Daoy (cell line): ENCODE measurements around the gene AKAP9. TPM values are rescaled to one million over a fixed set of nuclear protein-coding genes. Genes with fewer than 3 reads are reported as not detected.
A peak's percentile ranks its signal among the peaks of the same experiment; 100 is the strongest.
"Not testable (repeated sequence)": the region's sequence is repeated elsewhere in the genome, so short reads cannot be mapped to it uniquely, and the experiment has no call there.

Source experiments
- DNase-seq: peaks from one replicate; pipeline ENCODE4 v3.0.0-alpha.2; 2015; ENCODE audit warnings: low read depth
- total RNA-seq: library from RNA; depleted of rRNA; stranded (reverse); fragments of >200 nt; shearing (Covaris generic); gene quantifications from 2 replicates; pipeline ENCODE4 v1.2.3, GENCODE V29; 2014

The AKAP9 gene
- total RNA-seq, 1 experiment from 2014 or later, result 34.2 TPM

DNA sequence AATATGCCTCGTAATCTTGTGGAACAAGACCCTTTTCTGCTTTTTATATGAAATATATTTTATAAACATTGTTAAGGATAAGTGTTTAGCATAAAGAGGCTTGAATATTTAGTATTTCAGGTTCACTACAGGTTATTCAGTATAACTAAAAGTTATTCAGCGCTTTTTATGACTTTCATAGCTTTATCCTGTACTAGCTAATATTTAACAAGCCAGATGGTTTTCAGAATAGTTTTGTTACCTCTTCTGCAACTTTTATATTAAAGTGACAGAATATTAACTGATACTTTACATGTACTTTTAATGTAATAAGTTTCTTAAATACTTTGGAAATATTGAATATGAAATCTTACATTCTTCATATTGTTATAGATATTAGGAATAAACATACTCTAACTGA is 118.2 kb downstream of the AKAP9 start:
- no peak for DNase-seq

DNA sequence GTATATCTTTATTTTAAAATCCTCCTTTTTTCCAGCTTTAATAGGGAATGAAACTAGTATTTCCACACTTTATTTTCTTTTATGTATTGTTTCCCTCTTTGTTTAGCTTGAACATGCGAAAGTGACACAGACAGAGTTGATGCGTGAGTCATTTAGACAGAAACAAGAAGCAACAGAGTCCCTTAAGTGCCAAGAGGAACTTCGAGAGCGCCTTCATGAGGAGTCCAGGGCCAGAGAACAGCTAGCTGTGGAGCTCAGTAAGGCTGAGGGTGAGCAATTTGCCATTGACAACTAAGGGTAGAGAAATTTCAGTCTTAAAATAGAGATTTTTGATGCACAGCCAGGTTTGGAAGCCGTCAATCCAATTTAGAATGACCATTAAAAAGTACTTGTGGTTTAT is 120.5 kb downstream of the AKAP9 start:
- no peak for DNase-seq

DNA sequence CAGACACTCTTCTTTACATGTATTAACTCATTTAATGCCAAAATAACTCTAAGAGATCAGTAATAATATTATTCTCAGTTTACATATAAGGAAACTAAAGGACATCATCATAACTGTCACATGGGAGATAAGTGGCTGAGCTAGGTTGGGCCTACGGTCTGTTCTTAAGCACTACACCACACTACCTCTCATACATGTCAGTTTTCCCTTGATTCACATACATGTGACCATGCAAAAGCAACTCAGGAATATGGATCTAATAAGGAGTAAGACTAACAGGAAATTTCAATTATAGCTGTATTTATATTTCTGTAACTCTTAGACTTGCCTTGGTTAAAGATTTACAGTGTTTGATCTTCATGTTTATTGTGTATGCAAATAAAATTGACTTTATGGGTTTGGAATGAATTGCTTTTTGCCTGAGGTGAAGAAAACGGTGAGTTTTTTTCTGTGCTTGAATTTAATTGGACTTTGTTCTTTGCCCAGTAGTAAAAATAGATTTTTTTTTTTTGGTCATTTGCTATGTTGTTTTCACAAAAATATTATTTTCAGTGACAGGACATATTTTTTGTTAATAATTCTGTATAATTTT is 123.9 kb downstream of the AKAP9 start:
- no peak for DNase-seq

DNA sequence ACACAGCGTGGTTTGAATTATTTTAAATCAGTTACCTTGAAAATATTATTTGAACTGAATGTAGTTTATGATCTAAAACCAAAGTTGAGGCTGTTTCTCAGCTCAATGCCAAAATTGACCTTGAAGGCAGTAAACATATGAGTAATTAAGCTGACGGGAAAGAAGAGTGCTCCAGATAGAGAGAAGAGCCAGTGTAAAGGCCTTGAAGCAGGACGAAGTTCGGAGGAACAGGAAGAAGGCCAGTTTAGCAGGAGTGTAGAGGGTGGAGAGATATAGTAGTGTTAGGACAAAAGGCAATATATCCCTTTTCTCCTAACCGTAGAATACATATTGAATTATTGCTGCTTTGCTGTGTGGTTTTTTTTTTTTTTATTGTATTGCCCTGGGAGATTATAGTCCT is 130.4 kb downstream of the AKAP9 start:
- no peak for DNase-seq

DNA sequence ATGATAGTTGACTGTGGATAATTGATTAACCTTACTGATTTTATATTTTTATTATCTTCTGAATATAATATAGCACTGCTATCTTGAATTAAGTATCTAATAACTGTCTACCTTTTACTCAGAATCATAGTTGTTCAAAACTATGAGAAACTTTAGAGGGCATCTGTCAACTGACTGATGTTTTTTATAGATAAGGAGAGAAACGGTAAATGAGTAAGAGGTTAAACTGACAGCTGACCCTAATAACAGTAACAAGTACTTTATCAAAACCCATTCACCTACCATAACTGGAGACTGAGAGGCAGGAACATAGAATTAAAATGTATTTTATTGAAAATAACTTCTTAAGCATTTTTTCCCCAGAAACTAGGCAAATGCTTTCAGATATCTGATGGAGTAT is 131.5 kb downstream of the AKAP9 start:
- no peak for DNase-seq

DNA sequence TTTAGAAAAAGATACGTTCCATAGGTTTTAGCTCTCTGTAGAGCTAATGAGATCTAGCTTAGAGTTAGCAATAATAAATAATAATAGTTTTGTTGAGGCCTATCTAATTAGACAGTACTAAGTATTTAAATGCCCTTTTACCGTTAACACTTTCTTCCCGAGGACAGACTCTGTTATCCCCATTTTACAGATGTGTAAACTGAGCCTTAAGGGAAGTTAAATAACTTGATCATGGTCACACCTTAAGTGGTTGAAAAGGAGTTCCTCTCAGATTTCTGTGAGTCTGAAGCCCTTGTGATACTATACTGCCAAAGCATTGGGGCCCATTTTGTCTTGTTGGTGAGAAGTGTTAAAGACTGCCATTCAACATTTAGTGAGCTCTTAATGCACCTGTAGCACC is 132.0 kb downstream of the AKAP9 start:
- no peak for DNase-seq

DNA sequence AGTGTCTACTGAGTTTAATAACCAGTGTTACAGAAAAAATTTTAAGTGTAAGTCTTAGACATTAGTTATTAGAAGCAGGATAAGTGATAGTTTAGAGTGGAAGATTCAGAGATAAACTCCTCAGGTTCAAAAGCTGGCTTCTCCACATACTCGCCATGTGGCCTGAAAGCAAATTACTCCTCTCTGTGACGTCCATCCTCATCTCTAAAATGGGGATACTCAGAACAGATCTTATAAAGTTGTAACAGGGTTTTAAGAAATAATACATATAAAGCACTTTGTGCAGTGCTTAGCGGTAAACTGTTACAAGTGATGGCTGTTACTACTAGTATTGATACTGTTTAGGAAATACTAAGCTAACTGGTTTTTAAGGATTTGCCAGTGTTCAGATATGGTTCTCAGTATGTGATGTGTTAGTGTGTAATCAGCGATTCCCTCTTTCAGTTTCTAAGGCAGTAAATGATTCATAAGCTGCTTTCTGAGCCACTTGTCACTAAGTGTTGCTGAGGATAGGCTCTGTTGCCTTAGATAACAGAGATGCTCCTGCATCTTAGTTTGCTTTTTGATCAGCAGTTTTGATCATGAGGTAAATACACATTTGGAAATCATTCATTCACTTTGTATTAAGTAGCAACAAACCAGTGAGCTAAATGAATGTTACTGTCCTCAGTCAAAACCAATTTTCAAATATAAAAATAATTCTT is 134.9 kb downstream of the AKAP9 start:
- DNase-seq, result no peak

DNA sequence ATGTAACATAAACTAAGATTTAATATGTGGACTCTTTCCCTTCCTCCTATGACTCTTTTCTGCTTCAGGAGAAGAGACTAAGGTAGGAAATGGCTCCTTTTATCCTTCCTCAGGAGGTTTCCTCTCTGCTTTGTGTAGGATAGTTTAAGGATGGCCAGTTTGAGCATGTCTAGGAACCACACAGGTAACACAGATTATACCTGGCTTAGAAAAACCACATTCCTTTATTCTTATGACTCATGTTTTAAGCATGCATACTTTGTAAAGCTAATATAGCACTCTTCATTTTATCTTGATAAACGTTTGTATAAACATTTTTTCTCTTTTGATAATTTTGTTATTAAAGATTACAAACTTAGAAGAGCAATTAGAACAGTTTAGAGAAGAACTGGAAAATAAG is 135.8 kb downstream of the AKAP9 start:
- no peak for DNase-seq

DNA sequence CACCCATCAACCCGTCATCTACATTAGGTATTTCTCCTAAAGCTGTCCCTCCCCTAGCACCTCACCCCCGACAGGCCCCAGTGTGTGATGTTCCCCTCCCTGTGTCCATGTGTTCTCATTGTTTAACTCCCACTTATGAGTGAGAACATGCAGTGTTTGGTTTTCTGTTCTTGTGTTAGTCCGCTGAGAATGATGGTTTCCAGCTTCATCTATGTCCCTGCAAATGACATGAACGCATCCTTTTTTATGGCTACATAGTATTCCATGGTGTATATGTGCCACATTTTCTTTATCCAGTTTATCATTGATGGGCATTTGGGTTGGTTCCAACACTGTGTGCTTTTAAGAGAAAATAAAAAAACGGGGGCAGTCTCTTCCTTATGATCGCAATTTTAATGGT is 143.3 kb downstream of the AKAP9 start:
- DNase-seq, result not testable (repeated sequence)

DNA sequence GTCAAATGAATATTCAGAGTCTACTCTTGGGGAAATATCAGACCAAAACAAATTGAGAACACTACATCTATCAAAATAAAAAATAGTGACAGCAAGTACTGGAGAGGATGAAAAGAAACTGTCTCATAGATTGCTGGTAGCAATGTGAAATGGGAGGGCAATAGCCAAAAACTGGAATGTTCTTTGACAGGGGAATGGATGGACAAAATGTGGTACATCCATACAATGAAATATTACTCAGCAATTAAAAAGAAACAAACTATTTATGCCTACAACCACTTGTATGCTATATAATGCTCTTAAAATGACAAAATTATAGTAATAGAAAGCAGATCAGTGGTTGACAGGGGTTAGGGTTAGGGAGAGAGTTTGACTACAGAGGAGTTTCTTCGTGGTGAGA is 147.6 kb downstream of the AKAP9 start:
- DNase-seq, result no peak

DNA sequence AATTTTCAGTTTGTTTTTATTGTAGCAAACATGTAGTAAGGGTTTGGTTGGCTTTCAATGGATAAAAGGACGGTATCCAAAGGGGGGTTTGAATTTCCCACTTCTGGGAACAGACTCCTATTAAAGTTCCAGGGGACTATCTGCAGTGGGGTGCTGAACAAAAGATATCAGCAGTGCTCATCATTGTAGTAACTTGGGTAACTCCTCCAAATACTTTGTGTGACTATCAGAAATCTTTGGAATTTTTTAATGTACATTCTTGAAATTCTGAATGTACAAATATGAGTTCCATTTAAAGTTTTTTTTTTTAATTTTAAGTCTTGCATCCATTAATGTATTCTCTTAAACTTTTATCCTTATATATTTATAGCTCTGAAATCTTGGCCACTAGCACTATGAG is 151.5 kb downstream of the AKAP9 start:
- DNase-seq, result no peak

DNA sequence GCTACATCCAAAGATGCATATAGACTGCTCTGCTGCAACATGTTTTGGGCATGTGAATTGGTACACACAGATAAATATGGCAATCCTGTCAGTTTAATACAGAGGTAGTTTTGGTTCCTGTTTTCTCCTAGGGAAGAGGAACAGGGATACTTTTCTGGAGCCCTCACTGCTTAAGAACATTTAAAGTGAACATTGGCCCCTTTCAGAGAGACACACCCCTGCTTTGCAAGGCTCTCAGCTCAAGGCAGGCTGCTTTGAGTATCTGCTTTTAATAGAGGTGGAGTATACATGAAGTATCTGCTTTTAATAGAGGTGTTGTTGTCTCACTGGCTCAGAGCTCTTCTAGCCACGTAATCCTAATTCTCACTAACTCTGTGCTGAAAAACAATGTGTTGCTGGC is 154.7 kb downstream of the AKAP9 start:
- DNase-seq, result no peak

DNA sequence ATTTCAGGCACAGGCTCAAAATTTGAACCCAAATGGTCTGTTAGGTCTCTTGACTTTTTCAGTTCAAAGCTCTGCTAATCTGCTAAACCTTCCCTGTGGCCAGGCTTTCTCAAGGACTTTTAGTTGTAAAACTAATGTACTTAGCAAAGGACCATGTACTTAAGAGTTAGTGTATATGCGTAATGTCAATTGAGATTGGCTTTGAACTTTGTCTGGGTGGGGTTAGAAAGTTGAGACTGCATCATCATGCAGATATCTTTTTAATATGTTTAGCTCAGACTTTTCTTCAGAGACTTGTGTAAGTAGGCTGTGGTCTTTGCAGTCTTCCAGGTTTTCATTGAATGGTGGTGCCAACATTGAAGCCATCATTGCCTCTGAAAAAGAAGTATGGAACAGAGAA is 159.9 kb downstream of the AKAP9 start:
- DNase-seq, result no peak

DNA sequence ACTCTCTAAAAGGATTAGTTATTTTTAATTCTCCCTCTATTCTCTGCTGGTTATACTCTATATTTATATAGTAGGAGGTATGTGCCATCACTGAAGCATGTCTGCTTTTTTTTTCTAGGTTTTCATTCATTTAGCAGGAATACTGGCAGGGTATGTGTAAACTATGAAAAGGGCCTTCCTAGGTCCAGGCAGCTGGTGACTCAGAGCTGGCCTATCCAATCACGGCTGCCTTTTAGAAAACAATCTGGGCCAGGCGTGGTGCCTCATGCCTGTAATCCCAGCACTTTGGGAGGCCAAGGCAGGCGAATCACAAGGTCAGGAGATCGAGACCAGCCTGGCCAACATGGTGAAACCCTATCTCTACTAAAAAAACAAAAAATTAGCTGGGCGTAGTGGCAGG is 162.2 kb downstream of the AKAP9 start:
- DNase-seq, result peak; percentile 5

DNA sequence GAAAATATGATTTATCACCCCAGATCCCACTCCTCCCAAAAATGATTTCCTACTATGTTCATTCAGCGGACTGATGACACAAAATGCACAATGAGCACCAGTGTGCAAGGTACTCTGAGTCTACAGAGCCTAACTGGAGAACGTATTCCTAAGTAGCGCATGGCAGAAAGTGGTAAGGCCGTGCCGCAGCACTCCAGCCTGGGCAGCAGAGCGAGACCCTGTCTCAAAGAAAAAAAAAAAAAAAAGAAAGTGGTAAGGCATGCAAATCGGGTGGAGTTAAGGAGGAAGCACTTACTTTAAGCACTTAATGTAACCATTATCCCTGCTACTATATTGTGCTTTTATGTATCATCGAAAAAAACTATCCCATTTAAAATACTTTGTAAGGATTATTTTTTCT is 168.2 kb downstream of the AKAP9 start:
- no peak for DNase-seq

DNA sequence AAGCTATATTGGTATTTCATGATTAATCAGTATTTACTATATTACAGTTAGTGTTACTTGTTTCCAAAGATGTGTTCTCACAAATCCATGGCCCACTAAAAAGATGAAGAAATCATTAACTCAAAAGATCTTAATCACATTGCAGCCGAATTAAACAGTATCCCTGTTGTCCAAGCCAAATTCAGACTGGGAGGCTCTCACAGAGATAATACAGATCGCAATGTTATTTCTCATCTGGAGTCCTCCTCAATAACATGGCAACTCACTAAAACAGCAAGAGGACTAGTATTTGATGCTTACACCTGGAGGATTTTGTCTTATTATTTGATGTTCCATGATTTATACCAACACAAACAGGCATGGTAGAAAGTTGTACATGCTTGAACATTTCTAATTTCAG is 170.2 kb downstream of the AKAP9 start:
- DNase-seq, result no peak

DNA sequence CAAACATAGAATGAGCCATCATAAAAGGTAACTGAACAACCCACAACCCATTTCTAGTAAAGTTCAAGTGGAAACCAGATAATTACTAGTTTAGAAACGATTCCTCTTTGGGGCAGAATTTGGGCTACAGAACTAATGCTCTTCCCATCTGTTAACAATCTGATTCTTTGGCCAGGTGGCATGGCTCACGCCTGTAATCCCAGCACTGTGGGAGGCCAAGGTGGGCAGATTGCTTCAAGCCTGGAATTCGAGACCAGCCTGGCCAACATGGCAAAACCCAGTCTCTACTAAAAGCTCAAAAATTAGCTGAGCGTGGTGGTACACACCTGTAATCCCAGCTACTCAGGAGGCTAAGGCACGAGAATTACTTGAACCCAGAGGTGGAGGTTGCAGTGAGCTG is 175.2 kb downstream of the AKAP9 start:
- DNase-seq, result no peak

DNA sequence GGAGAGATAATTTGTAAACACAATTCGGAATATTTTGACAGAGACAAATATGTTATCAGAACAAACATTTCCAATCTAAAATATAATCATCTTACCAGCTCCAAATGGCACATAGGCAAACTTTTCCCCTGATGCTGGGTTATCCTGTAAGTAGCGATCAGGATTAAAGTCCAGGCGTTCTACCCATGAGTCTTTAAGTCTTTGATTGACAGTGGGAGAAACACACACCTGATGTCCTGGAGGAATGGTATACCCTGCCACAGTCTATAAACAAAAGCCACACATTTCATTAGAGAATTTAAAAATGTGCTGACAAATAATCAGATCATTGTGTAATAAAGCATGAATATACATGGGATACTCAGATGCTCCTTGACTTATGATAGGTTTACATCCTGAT is 176.3 kb downstream of the AKAP9 start:
- DNase-seq, result no peak

DNA sequence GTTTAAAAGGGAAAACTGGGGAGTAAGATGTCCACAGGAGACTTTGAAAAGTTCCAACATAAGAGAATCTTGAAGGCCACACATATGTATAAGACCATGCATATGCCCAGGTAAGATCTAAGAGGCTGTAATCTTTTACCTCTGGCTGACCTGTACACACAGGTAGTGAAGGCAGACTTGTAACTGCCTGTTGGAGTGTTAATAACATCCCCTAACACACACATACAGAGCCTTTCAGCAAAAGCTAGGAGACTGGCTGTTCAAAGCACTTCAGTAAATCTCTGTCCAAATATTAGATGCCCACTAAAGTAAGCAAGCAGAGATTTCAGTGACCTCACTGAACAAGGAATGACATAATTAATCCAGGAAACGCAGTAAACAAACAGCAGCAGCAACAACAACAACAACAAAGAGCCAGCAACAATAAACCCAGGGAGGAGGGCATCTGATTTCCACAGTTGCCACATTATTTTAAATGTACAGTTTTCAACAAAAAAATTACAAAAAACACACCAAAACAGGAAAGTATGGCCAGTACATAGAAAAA is 178.6 kb downstream of the AKAP9 start:
- no peak for DNase-seq

DNA sequence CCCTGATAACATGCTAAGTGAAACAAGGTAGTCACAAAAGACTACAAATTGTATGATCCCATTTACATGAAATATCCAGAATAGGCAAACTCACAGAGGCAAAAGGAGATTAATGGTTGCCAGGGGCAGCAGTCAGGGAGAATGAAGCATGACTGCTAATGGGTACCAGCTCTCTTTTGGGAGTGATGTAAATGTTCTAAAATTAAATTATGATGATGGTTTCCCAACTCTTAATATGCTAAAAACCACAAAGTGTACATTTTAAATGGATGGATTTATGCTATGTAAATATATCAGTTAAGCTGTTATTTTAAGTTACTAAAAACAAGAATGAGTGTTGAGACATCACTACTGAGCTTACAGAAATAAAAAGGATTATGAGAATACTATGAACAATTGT is 181.0 kb downstream of the AKAP9 start:
- DNase-seq, result no peak

DNA sequence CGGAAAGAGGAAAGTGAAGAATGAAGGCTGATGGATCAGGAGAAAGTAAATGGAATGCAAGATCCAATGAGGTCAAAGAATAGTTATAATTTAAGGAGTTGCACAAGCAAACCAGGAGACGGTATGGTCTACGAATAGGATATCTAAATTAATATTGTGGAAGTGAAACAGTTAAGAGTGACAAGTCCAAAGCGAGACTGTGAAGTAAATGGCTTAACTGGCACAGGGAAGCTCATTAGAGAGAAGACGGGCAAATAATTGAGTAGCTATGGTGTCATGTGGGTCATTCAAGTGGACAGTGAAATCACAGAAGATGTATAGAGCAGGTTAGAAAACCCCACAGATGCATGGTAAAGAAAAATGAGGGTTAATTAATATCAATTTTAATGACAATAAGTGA is 190.4 kb downstream of the AKAP9 start:
- DNase-seq, result no peak

DNA sequence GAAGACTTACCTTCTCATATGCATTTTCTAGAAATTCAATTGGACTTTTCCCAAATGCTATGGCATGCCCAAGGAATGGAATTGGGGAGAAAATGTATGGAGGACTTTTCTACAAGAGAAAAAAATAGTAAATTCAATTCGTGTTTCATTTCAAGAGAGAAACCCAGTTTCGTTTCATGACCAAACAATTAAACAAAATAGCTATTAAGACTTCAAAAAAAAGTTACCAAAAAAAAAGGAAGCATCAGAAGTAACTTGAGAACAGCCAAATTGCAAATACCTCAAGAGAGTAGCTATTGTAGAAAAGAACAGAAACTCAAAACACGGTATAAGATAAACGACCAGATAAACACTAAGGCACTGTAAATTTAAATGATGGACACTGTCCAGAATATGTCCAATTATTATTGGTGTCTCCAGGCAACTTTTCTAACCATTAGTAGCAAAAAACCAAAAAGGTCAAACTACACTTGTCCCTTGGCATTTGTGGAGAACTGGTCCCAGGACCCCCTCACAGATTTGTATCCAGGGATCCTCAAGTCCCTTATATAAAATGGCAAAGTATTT is 191.2 kb downstream of the AKAP9 start:
- no peak for DNase-seq

DNA sequence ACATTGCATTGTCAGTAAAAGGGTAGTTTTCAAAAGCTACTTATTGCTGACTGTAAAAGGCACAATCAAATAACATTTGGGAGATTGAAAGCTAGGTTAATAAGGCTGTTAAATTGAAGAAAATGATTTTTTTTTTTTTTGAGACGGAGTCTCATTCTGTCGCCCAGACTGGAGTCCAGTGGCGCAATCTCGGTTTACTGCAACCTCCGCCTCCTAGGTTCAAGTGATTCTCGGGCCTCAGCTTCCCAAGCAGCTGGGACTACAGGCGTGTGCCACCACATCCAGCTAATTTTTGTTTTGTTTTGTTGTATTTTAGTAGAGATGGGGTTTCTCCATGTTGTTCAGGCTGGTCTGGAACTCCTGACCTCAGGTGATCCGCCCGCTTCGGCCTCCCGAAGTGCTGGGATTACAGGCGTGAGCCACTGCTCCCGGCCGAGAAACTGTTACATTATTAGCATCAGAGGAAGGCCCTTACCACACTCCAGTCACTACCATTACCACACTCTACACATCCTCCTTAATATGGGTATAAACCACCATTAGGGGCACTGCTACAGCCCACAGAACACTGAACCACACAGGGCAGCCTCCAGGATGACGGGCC is 192.6 kb downstream of the AKAP9 start:
- no peak for DNase-seq
